Neural progenitor cell (in vitro differentiated cells): ENCODE measurements around the gene MED13. TPM values are rescaled to one million over a fixed set of nuclear protein-coding genes. Genes with fewer than 3 reads are reported as not detected.

Experiments
- DNase-seq: peaks from one replicate; pipeline ENCODE4 v3.0.0-alpha.2; 2016; ENCODE audit warnings: low spot score
- H2AFZ ChIP-seq: fragments of 200-600 bp; sonication (generic); replicated peaks from 2 replicates; pipeline ENCODE4 v1.6.1; 2016; ENCODE audit warnings: antibody characterized with exemption
- H3F3A ChIP-seq: fragments of 200-600 bp; sonication (generic); 2 replicates; pipeline ENCODE4 v1.6.1; 2016; ENCODE audit warnings: antibody characterized with exemption, low read depth
- H3K27ac ChIP-seq: fragments of 200-600 bp; sonication (generic); 2 replicates; pipeline ENCODE4 v1.5.1; 2016; ENCODE audit warnings: mild to moderate bottlenecking
- H3K27me3 ChIP-seq: fragments of 200-600 bp; sonication (generic); 2 replicates; pipeline ENCODE4 v1.6.1; 2016; ENCODE audit warnings: mild to moderate bottlenecking, moderate library complexity
- H3K36me3 ChIP-seq: fragments of 200-600 bp; sonication (generic); 2 replicates; pipeline ENCODE4 v1.5.1; 2016
- H3K4me1 ChIP-seq: fragments of 200-600 bp; sonication (generic); 2 replicates; pipeline ENCODE4 v1.6.1; 2016; ENCODE audit warnings: mixed run types
- H3K4me2 ChIP-seq: fragments of 200-600 bp; sonication (generic); 2 replicates; pipeline ENCODE4 v1.6.1; 2016
- H3K4me3 ChIP-seq: fragments of 200-600 bp; sonication (generic); 2 replicates; pipeline ENCODE4 v1.5.1; 2016
- H3K79me2 ChIP-seq: fragments of 200-600 bp; sonication (generic); 2 replicates; pipeline ENCODE4 v1.6.1; 2016; ENCODE audit warnings: low read depth
- H3K9ac ChIP-seq: fragments of 200-600 bp; sonication (generic); 2 replicates; pipeline ENCODE4 v1.6.1; 2016
- H3K9me3 ChIP-seq: fragments of 200-600 bp; sonication (generic); 2 replicates; pipeline ENCODE4 v1.5.1; 2016; ENCODE audit warnings: low read depth
- H4K20me1 ChIP-seq: fragments of 200-600 bp; sonication (generic); 2 replicates; pipeline ENCODE4 v1.6.1; 2016; ENCODE audit warnings: low read depth
- H3K27ac Mint-ChIP-seq: 3 replicates; pipeline ENCODE4 v1.8.0; 2021; ENCODE audit warnings: mixed read lengths
- H3K27me3 Mint-ChIP-seq: 2 replicates; pipeline ENCODE4 v1.8.0; 2022; ENCODE audit warnings: low read depth, mild to moderate bottlenecking, inconsistent platforms, moderate library complexity, mixed read lengths; ENCODE audit not compliant: insufficient read depth
- H3K36me3 Mint-ChIP-seq: 3 replicates; pipeline ENCODE4 v1.8.0; 2021; ENCODE audit warnings: mixed read lengths
- H3K4me1 Mint-ChIP-seq: 3 replicates; pipeline ENCODE4 v1.8.0; 2021; ENCODE audit warnings: mixed read lengths
- H3K4me3 Mint-ChIP-seq: 3 replicates; pipeline ENCODE4 v1.8.0; 2021; ENCODE audit warnings: mild to moderate bottlenecking, moderate library complexity, mixed read lengths
- H3K9me3 Mint-ChIP-seq: 3 replicates; pipeline ENCODE4 v1.8.0; 2020; ENCODE audit warnings: mixed read lengths
- CTCF ChIP-seq: fragments of 200-600 bp; sonication (generic); IDR thresholded peaks from 2 replicates; pipeline ENCODE4 v1.5.1; 2017; ENCODE audit warnings: antibody characterized with exemption, mild to moderate bottlenecking
- EZH2 ChIP-seq: fragments of 200-600 bp; sonication (generic); IDR thresholded peaks from 2 replicates; pipeline ENCODE4 v1.6.1; 2017; ENCODE audit warnings: antibody characterized with exemption, mild to moderate bottlenecking, moderate library complexity
- EZH2phosphoT487 ChIP-seq: fragments of 200-600 bp; sonication (generic); IDR thresholded peaks from 2 replicates; pipeline ENCODE4 v1.6.1; 2017; ENCODE audit warnings: antibody characterized with exemption
- total RNA-seq: library from RNA; depleted of rRNA; stranded (reverse); fragments of >200 nt; gene quantifications from 2 replicates; pipeline ENCODE4 v1.2.3, GENCODE V29; 2015; ENCODE audit warnings: low replicate concordance

Gene MED13
- total RNA-seq, 1 donor from 2014 or later, result 59.9 TPM

GRCh38 chr17:61980535-61980934, 84.5 kb downstream of the MED13 start:
- H3K27ac ChIP-seq, result no peak overlapping the region
- no peaks in the 10 kb centered on the region for H3K4me1 ChIP-seq
- Mint-ChIP-seq H3K27me3 (no peaks in the 10 kb centered on the region), H3K4me1 (no peaks in the 10 kb centered on the region), H3K36me3 (peaks cover 39% of the 10 kb centered on the region), H3K4me3 (no peak overlapping the region), H3K27ac (no peak overlapping the region), H3K9me3 (no peaks in the 10 kb centered on the region)
- H3F3A ChIP-seq, result no peaks in the 10 kb centered on the region
- H3K9me3 ChIP-seq, result no peaks in the 10 kb centered on the region
- H3K36me3 ChIP-seq, result peaks cover 58% of the 10 kb centered on the region
- H3K4me2 ChIP-seq, result no peak overlapping the region
- DNase-seq, result no peak
- no peak for TF ChIP-seq EZH2phosphoT487
- no peak for TF ChIP-seq EZH2
- TF ChIP-seq CTCF, result no peak
- H2AFZ ChIP-seq, result no peak overlapping the region
- H4K20me1 ChIP-seq, result peaks cover 9% of the 10 kb centered on the region
- no peak overlapping the region for H3K4me3 ChIP-seq
- H3K27me3 ChIP-seq, result no peaks in the 10 kb centered on the region
- H3K9ac ChIP-seq, result no peak overlapping the region
- H3K79me2 ChIP-seq, result peaks cover 67% of the 10 kb centered on the region

GRCh38 chr17:61974115-61974514, 91.0 kb downstream of the MED13 start:
- peaks cover 10% of the 10 kb centered on the region for H4K20me1 ChIP-seq
- H3K36me3 Mint-ChIP-seq, result peaks cover 27% of the 10 kb centered on the region
- no peak overlapping the region for H2AFZ ChIP-seq
- no peaks in the 10 kb centered on the region for H3K4me1 ChIP-seq
- no peaks in the 10 kb centered on the region for H3F3A ChIP-seq
- H3K9me3 ChIP-seq, result no peaks in the 10 kb centered on the region
- H3K4me3 Mint-ChIP-seq, result no peak overlapping the region
- no peaks in the 10 kb centered on the region for H3K4me1 Mint-ChIP-seq
- no peak overlapping the region for H3K27ac ChIP-seq
- H3K4me3 ChIP-seq, result no peak overlapping the region
- DNase-seq, result no peak
- no peak overlapping the region for H3K27ac Mint-ChIP-seq
- TF ChIP-seq CTCF (no peak), EZH2phosphoT487 (no peak), EZH2 (no peak)
- H3K36me3 ChIP-seq, result peaks cover 33% of the 10 kb centered on the region
- no peaks in the 10 kb centered on the region for H3K27me3 ChIP-seq
- no peaks in the 10 kb centered on the region for H3K27me3 Mint-ChIP-seq
- H3K9me3 Mint-ChIP-seq, result no peaks in the 10 kb centered on the region
- H3K9ac ChIP-seq, result no peak overlapping the region
- no peak overlapping the region for H3K4me2 ChIP-seq
- H3K79me2 ChIP-seq, result peaks cover 59% of the 10 kb centered on the region

GRCh38 chr17:61972311-61972710, 92.8 kb downstream of the MED13 start:
- no peaks in the 10 kb centered on the region for H3F3A ChIP-seq
- H3K27ac Mint-ChIP-seq, result no peak overlapping the region
- TF ChIP-seq CTCF (no peak), EZH2 (no peak), EZH2phosphoT487 (no peak)
- peaks cover 41% of the 10 kb centered on the region for H3K79me2 ChIP-seq
- H3K9ac ChIP-seq, result no peak overlapping the region
- no peak overlapping the region for H3K4me3 ChIP-seq
- H4K20me1 ChIP-seq, result peaks cover 10% of the 10 kb centered on the region
- peaks cover 30% of the 10 kb centered on the region for H3K36me3 Mint-ChIP-seq
- H3K36me3 ChIP-seq, result peaks cover 24% of the 10 kb centered on the region
- no peaks in the 10 kb centered on the region for H3K27me3 Mint-ChIP-seq
- no peak overlapping the region for H3K4me3 Mint-ChIP-seq
- H3K4me2 ChIP-seq, result no peak overlapping the region
- H3K4me1 Mint-ChIP-seq, result no peaks in the 10 kb centered on the region
- H3K9me3 Mint-ChIP-seq, result no peaks in the 10 kb centered on the region
- H3K27me3 ChIP-seq, result no peaks in the 10 kb centered on the region
- no peak overlapping the region for H2AFZ ChIP-seq
- DNase-seq, result no peak
- H3K9me3 ChIP-seq, result no peaks in the 10 kb centered on the region
- peak overlapping the region; percentile 14 for H3K27ac ChIP-seq
- H3K4me1 ChIP-seq, result no peaks in the 10 kb centered on the region
